Measurements from ENCODE around the gene GPR45. TPM values are rescaled to one million over a fixed set of nuclear protein-coding genes. Genes with fewer than 3 reads are reported as not detected.

Gene GPR45
- total RNA-seq, 4 donors from 2014 or later: not detected

DNA sequence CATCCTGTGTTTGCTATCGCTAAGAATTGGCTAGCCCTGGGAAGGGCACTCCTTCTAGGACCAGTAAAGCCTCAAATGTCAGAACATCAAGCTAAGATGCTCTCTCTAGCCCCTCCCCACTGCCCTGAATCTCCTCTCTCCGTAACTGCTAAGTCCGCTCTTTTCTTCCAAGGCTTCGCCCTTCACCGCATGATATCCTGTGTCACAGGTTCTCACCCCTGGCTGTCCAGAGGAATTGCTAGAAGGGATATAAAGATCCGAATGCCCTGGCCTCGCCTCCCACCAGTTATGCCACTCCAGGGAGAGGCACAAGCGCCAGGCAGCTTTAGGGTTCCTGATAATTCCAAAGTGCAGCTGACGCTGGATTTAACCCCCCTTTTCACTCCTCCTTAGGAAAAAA lies 17.1 kb upstream of the GPR45 start:
- no peaks in the 10 kb centered on the region for H3K36me3 ChIP-seq
- 61 to 62% methylated on average over 9 of the region's 9 CpGs for WGBS, 2 donors
- H3K4me1 ChIP-seq: no peaks in the 10 kb centered on the region
- DNase-seq (ENCODE audit: low spot score in 2 of 2): no peak
- no peaks in the 10 kb centered on the region for H3K27me3 ChIP-seq
- H3K27ac ChIP-seq: no peak overlapping the region
- H3K4me3 ChIP-seq: no peak overlapping the region
- no peaks in the 10 kb centered on the region for H3K9me3 ChIP-seq
- TF ChIP-seq EP300 (IDR thresholded peaks at IDR 0.05) (no peak), POLR2A (IDR thresholded peaks at IDR 0.05) (no peak)
- TF ChIP-seq, protein P1, sequence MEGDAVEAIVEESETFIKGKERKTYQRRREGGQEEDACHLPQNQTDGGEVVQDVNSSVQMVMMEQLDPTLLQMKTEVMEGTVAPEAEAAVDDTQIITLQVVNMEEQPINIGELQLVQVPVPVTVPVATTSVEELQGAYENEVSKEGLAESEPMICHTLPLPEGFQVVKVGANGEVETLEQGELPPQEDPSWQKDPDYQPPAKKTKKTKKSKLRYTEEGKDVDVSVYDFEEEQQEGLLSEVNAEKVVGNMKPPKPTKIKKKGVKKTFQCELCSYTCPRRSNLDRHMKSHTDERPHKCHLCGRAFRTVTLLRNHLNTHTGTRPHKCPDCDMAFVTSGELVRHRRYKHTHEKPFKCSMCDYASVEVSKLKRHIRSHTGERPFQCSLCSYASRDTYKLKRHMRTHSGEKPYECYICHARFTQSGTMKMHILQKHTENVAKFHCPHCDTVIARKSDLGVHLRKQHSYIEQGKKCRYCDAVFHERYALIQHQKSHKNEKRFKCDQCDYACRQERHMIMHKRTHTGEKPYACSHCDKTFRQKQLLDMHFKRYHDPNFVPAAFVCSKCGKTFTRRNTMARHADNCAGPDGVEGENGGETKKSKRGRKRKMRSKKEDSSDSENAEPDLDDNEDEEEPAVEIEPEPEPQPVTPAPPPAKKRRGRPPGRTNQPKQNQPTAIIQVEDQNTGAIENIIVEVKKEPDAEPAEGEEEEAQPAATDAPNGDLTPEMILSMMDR (IDR thresholded peaks at IDR 0.05): no peak

DNA sequence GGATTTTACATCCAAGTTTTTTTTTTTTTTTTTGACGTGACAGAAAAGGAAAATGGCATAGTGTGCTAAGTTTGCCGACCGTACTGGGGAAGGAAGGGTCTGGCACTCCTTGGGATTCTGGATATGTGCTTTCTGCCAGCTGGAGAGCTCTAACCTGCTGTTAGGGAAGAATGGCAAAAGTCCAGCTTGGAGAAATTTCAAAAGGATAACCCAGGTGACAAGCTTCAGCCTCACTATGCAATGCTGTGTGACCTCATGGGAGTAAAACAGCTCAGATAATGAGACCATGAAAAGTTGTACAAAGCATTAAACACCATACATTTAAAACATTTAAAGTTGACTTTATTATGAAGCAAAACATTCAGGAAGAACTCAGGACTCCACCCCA lies 10.3 kb upstream of the GPR45 start:
- TF ChIP-seq EP300 (IDR thresholded peaks at IDR 0.05) (no peak), POLR2A (IDR thresholded peaks at IDR 0.05) (no peak)
- TF ChIP-seq, protein P1 (IDR thresholded peaks at IDR 0.05): no peak
- no peak overlapping the region for H3K27ac ChIP-seq
- 76 to 77% methylated on average over 3 of the region's 3 CpGs for WGBS, 2 donors
- H3K27me3 ChIP-seq: no peaks in the 10 kb centered on the region
- no peaks in the 10 kb centered on the region for H3K4me1 ChIP-seq
- no peaks in the 10 kb centered on the region for H3K9me3 ChIP-seq
- H3K36me3 ChIP-seq: no peaks in the 10 kb centered on the region
- no peak for DNase-seq (ENCODE audit: low spot score in 2 of 2)
- H3K4me3 ChIP-seq: no peak overlapping the region

DNA sequence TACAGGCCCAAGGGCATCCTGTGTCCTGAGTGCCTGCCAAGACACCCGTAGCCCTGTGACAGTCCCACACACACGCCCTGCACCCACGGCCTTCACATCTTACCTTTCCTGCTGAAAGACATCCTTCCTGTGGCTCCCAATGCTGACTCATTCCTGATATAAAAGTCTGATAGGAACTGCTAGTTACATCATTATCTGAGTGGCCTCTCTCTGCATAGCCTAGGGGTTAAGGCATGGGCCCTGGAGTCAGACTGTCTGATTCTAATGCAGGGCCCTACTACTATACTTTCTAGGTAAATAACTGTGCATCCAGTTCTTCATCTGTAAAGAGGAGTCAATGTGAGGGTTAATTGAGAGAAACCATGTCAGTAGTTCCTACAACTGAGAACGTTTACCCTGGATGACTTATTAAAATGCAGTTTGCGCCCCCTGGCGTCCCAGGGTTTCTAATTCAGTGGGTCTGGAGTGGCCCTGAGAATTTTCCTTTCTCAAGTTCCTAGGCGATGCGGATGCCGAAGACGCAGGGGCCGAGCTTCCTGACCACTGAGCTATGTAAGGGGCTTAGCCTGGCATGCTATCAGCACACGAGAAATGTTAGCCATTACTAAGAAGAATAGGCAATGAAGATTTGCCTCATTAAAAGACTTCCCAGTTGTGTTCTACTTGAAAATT lies 6.0 kb upstream of the GPR45 start:
- Histone ChIP-seq H3K36me3 (no peaks in the 10 kb centered on the region), H3K27me3 (no peaks in the 10 kb centered on the region), H3K4me3 (no peak overlapping the region), H3K4me1 (peaks cover 0 to 4% (median 0%) of the 10 kb centered on the region in 4 donors), H3K27ac (no peak overlapping the region), H3K9me3 (no peaks in the 10 kb centered on the region)
- DNase-seq (ENCODE audit: low spot score in 2 of 2): peak; percentile 56 to 88
- TF ChIP-seq POLR2A (IDR thresholded peaks at IDR 0.05): no peak
- TF ChIP-seq EP300 (IDR thresholded peaks at IDR 0.05): no peak
- TF ChIP-seq, protein P1 (IDR thresholded peaks at IDR 0.05): peak; percentile 22 to 54 (median 38)
- 19 to 20% methylated on average over 12 of the region's 12 CpGs for WGBS, 2 donors

DNA sequence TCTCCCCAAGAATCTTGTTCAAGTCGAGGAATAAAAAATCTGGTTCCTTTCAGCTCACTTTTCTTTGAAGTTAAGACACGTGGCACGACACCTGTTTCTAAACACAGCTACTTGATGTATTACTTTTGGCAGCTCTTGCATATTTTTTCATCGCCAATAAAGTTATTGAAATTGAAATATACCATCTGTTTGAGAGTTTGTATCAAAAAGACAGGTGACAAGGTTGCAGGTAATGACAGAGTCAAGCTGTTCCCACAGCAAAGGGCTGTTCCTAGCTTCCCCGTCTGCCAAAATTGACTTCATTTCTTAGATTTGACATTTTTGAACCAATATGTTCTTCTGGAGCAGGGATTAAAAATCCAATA lies 5.5 kb upstream of the GPR45 start:
- Histone ChIP-seq H3K4me3 (no peak overlapping the region), H3K36me3 (no peaks in the 10 kb centered on the region), H3K9me3 (no peaks in the 10 kb centered on the region), H3K27ac (no peak overlapping the region), H3K27me3 (no peaks in the 10 kb centered on the region), H3K4me1 (peaks cover 0 to 4% (median 0%) of the 10 kb centered on the region in 4 donors)
- DNase-seq (ENCODE audit: low spot score in 2 of 2): no peak
- 54 to 64% methylated on average over 5 of the region's 5 CpGs for WGBS, 2 donors
- TF ChIP-seq, protein P1 (IDR thresholded peaks at IDR 0.05): no peak
- TF ChIP-seq POLR2A (IDR thresholded peaks at IDR 0.05): no peak
- TF ChIP-seq EP300 (IDR thresholded peaks at IDR 0.05): no peak

DNA sequence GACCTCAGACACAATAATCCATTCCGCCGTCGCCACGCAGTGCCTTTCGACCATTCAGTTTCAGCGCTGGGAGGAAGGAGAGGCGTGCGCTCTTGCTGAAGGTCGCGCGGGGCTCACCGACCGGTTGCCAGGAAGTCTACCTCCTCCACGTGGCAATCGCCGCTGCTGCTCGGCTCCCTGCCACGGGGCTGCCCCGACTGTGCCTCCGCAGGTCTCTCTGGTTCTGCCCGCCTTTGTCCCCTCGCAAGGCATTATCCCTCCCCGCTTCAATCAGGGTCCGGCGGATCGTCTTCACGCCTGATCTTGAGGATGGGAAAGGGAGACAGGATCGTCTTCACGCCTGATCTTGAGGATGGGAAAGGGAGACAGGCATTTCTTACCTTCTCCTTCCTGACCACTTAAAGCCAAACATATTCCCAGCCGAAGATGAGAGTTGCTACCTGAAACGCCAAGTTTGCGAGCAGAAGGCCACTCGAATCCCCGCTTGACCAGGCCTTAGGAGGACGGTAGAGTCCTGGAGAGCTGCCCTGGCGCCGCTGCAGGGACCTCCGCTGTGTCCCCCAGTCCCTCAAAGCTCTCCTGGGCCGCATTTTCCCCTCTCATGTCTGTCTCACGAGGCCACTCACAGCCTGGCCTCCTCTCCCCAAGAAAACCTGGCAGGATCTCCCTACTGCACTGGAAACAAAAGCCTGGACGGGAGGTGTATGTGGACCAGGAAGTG lies 4.3 kb upstream of the GPR45 start:
- no peak for DNase-seq (ENCODE audit: low spot score in 2 of 2)
- TF ChIP-seq EP300 (IDR thresholded peaks at IDR 0.05): no peak
- TF ChIP-seq, protein P1 (IDR thresholded peaks at IDR 0.05): no peak
- no peak for TF ChIP-seq POLR2A (IDR thresholded peaks at IDR 0.05)
- WGBS, 2 donors: 59 to 88% methylated on average over 39 to 41 of the region's 41 CpGs

More for the DNA sequence above, 4.3 kb upstream of the GPR45 start:
- peaks cover 0 to 4% (median 0%) of the 10 kb centered on the region in 4 donors for H3K4me1 ChIP-seq
- no peaks in the 10 kb centered on the region for H3K27me3 ChIP-seq
- H3K4me3 ChIP-seq: no peak overlapping the region
- no peak overlapping the region for H3K27ac ChIP-seq
- no peaks in the 10 kb centered on the region for H3K9me3 ChIP-seq
- H3K36me3 ChIP-seq: no peaks in the 10 kb centered on the region

Measured in tibial nerve (tissue), 4 donors.